Measurements from ENCODE around the gene PGAP3.

GRCh38 chr17:39658346-39658745 lies 29.5 kb downstream of the PGAP3 start:
- TF ChIP-seq MAX (IDR thresholded peaks at IDR 0.05; ENCODE audit: low read depth, low read length) (no peak), MYC (IDR thresholded peaks at IDR 0.05; ENCODE audit: low read depth, low read length) (no peak), CTCF (IDR thresholded peaks at IDR 0.05; ENCODE audit: low read depth, low read length) (no peak), POLR2A (IDR thresholded peaks at IDR 0.05; ENCODE audit: extremely low read depth, insufficient read length) (no peak)
